ENCODE results near the gene PHACTR1. TPM values are rescaled to one million over a fixed set of nuclear protein-coding genes. Genes with fewer than 3 reads are reported as not detected.

The PHACTR1 gene
- total and polyA plus RNA-seq, 9 of the 15 experiments (the other 6 are each of a cell fraction or from before 2014, with no cell fraction given), result 11.5 to 32.6 (median 22.0) TPM

DNA sequence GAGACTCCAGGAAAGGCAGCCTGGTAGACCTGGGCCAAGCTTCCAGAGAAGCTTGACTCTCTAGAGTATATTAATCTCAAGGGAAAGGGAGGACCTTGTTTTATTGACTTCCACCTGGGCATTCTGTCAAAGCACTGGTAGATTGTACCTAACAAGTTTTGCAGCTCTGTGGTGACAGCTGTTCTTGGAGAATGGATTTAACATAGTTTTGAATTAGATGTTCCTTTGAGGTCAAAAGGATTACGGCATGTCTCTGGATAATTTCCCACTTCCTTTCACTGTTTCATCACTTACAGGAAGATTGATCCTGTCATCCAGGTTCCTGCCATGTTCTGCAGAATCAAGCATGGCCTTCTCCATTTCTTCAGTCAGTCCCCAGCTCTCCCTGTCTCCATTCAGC, 246.0 kb downstream of the PHACTR1 start:
- Histone ChIP-seq H3K27ac (ENCODE audit: extremely low read depth, low read depth, low read length) (no peak overlapping the region), H3K36me3 (ENCODE audit: control insufficient read depth, insufficient read depth, low read length) (no peaks in the 10 kb centered on the region), H2AFZ (ENCODE audit: low read depth, low read length) (no peak overlapping the region), H3K4me3 (no peak overlapping the region), H3K9me3 (replicated peaks; ENCODE audit: control insufficient read depth, insufficient read depth, low read depth, low read length) (no peaks in the 10 kb centered on the region), H3K4me2 (ENCODE audit: insufficient read depth, low read length) (no peak overlapping the region), H3K4me1 (replicated peaks in 1 of 2; ENCODE audit: control insufficient read depth in 2 of 2, insufficient read depth in 2 of 2, low read length in 2 of 2) (no peaks in the 10 kb centered on the region), H3K79me2 (ENCODE audit: control insufficient read depth, insufficient read depth, low read length) (no peaks in the 10 kb centered on the region), H3K9ac (ENCODE audit: insufficient read depth in 1 of 2, low read depth in 2 of 2, low read length in 2 of 2) (no peak overlapping the region), H3K27me3 (ENCODE audit: control insufficient read depth in 2 of 2, insufficient read depth in 2 of 2, low read length in 2 of 2) (peaks cover 15 to 23% of the 10 kb centered on the region in 2 experiments; a peak in 4 of 5 replicates), H4K20me1 (replicated peaks; ENCODE audit: control insufficient read depth, insufficient read depth, low read length) (no peaks in the 10 kb centered on the region), H3K9me1 (ENCODE audit: control insufficient read depth, insufficient read depth, low read length) (no peaks in the 10 kb centered on the region)
- CTCF ChIA-PET (ENCODE audit: low intra/inter-chr PET ratio), result no interaction called here
- no peak for FAIRE-seq
- WGBS (ENCODE audit: insufficient coverage, low coverage, missing lambda C conversion rate), result 0% methylated on average over 1 of the region's 1 CpG
- TF ChIP-seq, protein P1, sequence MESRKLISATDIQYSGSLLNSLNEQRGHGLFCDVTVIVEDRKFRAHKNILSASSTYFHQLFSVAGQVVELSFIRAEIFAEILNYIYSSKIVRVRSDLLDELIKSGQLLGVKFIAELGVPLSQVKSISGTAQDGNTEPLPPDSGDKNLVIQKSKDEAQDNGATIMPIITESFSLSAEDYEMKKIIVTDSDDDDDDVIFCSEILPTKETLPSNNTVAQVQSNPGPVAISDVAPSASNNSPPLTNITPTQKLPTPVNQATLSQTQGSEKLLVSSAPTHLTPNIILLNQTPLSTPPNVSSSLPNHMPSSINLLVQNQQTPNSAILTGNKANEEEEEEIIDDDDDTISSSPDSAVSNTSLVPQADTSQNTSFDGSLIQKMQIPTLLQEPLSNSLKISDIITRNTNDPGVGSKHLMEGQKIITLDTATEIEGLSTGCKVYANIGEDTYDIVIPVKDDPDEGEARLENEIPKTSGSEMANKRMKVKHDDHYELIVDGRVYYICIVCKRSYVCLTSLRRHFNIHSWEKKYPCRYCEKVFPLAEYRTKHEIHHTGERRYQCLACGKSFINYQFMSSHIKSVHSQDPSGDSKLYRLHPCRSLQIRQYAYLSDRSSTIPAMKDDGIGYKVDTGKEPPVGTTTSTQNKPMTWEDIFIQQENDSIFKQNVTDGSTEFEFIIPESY (CRISPR knock-in tag; IDR thresholded peaks at IDR 0.05), result no peak
- TF ChIP-seq CEBPB (tag; IDR thresholded peaks at IDR 0.05) (no peak), SLC30A9 (CRISPR knock-in tag; IDR thresholded peaks at IDR 0.05) (no peak), ZNF699 (CRISPR knock-in tag; IDR thresholded peaks at IDR 0.05; ENCODE audit: insufficient replicate concordance) (no peak), ZFP36 (IDR thresholded peaks at IDR 0.05; ENCODE audit: low read depth, low read length, partially characterized antibody) (no peak), HNRNPLL (IDR thresholded peaks at IDR 0.05; ENCODE audit: low read depth, low read length, poor library complexity, severe bottlenecking) (no peak), PHF21A (IDR thresholded peaks at IDR 0.05; ENCODE audit: borderline replicate concordance, low read depth) (no peak), PPARD (CRISPR knock-in tag; IDR thresholded peaks at IDR 0.05) (no peak), MCM2 (IDR thresholded peaks at IDR 0.05; ENCODE audit: low read depth) (no peak), ETV1 (tag; conservative IDR thresholded peaks at IDR 0.05; ENCODE audit: low read depth) (no peak)
- TF ChIP-seq, protein P2, sequence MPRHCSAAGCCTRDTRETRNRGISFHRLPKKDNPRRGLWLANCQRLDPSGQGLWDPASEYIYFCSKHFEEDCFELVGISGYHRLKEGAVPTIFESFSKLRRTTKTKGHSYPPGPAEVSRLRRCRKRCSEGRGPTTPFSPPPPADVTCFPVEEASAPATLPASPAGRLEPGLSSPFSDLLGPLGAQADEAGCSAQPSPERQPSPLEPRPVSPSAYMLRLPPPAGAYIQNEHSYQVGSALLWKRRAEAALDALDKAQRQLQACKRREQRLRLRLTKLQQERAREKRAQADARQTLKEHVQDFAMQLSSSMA (CRISPR knock-in tag; IDR thresholded peaks at IDR 0.05), result no peak
- TF ChIP-seq, protein P3, sequence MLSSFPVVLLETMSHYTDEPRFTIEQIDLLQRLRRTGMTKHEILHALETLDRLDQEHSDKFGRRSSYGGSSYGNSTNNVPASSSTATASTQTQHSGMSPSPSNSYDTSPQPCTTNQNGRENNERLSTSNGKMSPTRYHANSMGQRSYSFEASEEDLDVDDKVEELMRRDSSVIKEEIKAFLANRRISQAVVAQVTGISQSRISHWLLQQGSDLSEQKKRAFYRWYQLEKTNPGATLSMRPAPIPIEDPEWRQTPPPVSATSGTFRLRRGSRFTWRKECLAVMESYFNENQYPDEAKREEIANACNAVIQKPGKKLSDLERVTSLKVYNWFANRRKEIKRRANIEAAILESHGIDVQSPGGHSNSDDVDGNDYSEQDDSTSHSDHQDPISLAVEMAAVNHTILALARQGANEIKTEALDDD (IDR thresholded peaks at IDR 0.05), result no peak
- POLR2A ChIA-PET, result no interaction called here
- DNase-seq (ENCODE audit: extremely low read depth in 1 of 4, low spot score in 3 of 4), result no peak
- intact Hi-C loops (cut with micrococcal nuclease) (no loop called here), in situ Hi-C loops (cut with MboI) (no loop called here)
- no peak for ATAC-seq
- BruUV-seq (replicated peaks), result no TSS peak
